GM12878 (cell line): ENCODE measurements around the gene MB21D2. TPM values are rescaled to one million over a fixed set of nuclear protein-coding genes. Genes with fewer than 3 reads are reported as not detected.

Source experiments
- ATAC-seq: fragments of 200-7000 bp; cut with Tn5 transposase; 3 replicates; pipeline ENCODE4 v1.9.1; 2020; ENCODE audit warnings: mild to moderate bottlenecking, moderate library complexity
- BruUV-seq: library from RNA; stranded (reverse); fragments of 400-500 nt; replicated peaks from 2 replicates; lab custom pipeline; 2021; lab: Mats Ljungman, UMichigan
- CTCF ChIA-PET: fragments of 300-600 bp; sonication (Branson Sonifier 250); formaldehyde crosslinking; extraction: SDS; loops from one replicate; lab custom pipeline; 2021; ENCODE audit warnings: inconsistent platforms; lab: Yijun Ruan, JAX
- POLR2A ChIA-PET: fragments of 350-600 bp; formaldehyde crosslinking; extraction: SDS; loops from one replicate; lab custom pipeline; 2021; ENCODE audit warnings: inconsistent platforms; lab: Charles Lee
- RAD21 ChIA-PET: fragments of 300-600 bp; sonication (Branson Sonifier 250); formaldehyde crosslinking; loops from one replicate; lab custom pipeline; 2023; ENCODE audit warnings: antibody characterized with exemption; ENCODE audit not compliant: unreplicated experiment; lab: Charles Lee
- SMC1A ChIA-PET: fragments of 300-600 bp; sonication (Branson Sonifier 250); formaldehyde crosslinking; loops from one replicate; lab custom pipeline; 2023; ENCODE audit not compliant: unreplicated experiment, uncharacterized antibody; lab: Charles Lee
- DNase-seq: peaks from one replicate; pipeline ENCODE4 v3.0.0-alpha.2; 2011; ENCODE audit warnings: low read depth, low spot score
- FAIRE-seq: peaks from 3 replicates; lab custom pipeline; 2011; peaks lifted over from hg19 to GRCh38; lab: Jason Lieb, UNC
- H2AFZ ChIP-seq: 2 replicates; pipeline ENCODE4 v1.6.0; 2011; ENCODE audit warnings: low read depth, low read length, control low read depth; ENCODE audit not compliant: control insufficient read depth
- H3K27ac ChIP-seq: 2 replicates; pipeline ENCODE4 v1.5.1; 2011; ENCODE audit warnings: control low read depth; ENCODE audit not compliant: control insufficient read depth, insufficient read depth
- H3K27me3 ChIP-seq, 2 experiments: replicated peaks in 1 of 2; 2 replicates each; pipeline versions ENCODE4 v1.6.0 to v1.6.1; 2011; ENCODE audit warnings: low read length in 1 of 2; ENCODE audit not compliant: control insufficient read depth in 2 of 2, insufficient read depth in 2 of 2
- H3K36me3 ChIP-seq, 2 experiments: 2 replicates each; pipeline ENCODE4 v1.5.1; 2011; ENCODE audit warnings: low read length in 1 of 2; ENCODE audit not compliant: control insufficient read depth in 2 of 2, insufficient read depth in 2 of 2
- H3K4me1 ChIP-seq: 2 replicates; pipeline ENCODE4 v1.6.1; 2011; ENCODE audit warnings: mild to moderate bottlenecking, low read length, moderate library complexity, mixed read lengths; ENCODE audit not compliant: control insufficient read depth, insufficient read depth
- H3K4me2 ChIP-seq: 2 replicates; pipeline ENCODE4 v1.6.0; 2011; ENCODE audit warnings: control low read depth; ENCODE audit not compliant: control insufficient read depth, insufficient read depth
- H3K4me3 ChIP-seq: fragments of 200-600 bp; sonication (generic); 2 replicates; pipeline ENCODE4 v1.5.1; 2016
- H3K79me2 ChIP-seq: 2 replicates; pipeline ENCODE4 v1.6.0; 2011; ENCODE audit warnings: low read length; ENCODE audit not compliant: control insufficient read depth, insufficient read depth
- H3K9ac ChIP-seq: 2 replicates; pipeline ENCODE4 v1.8.0; 2011; ENCODE audit warnings: low read length, control low read depth, mixed read lengths; ENCODE audit not compliant: control insufficient read depth, insufficient read depth
- H3K9me3 ChIP-seq: replicated peaks from 3 replicates; pipeline ENCODE4 v1.5.1; 2011; ENCODE audit warnings: mild to moderate bottlenecking, low read length; ENCODE audit not compliant: control insufficient read depth, insufficient read depth
- H4K20me1 ChIP-seq: 2 replicates; pipeline ENCODE4 v1.6.0; 2011; ENCODE audit not compliant: control insufficient read depth, insufficient read depth
- IKZF2 ChIP-seq, 2 experiments: fragments of 450-650 bp; IDR thresholded peaks; 2 replicates each; pipeline ENCODE4 v1.6.1; 2017; ENCODE audit warnings: mild to moderate bottlenecking in 2 of 2, moderate library complexity in 2 of 2
- MEF2A ChIP-seq: IDR thresholded peaks from 2 replicates; pipeline ENCODE4 v1.6.1; 2011; ENCODE audit warnings: low read depth, mild to moderate bottlenecking, low read length, moderate library complexity; ENCODE audit not compliant: insufficient read depth
- PKNOX1 ChIP-seq: fragments of 450-650 bp; IDR thresholded peaks from 2 replicates; pipeline ENCODE4 v1.6.1; 2016; ENCODE audit warnings: mild to moderate bottlenecking
- POLR2A ChIP-seq: IDR thresholded peaks from 2 replicates; pipeline ENCODE4 v1.6.1; 2011; ENCODE audit warnings: low read depth, mild to moderate bottlenecking, low read length
- POLR2AphosphoS2 ChIP-seq: IDR thresholded peaks from 2 replicates; pipeline ENCODE4 v1.6.1; 2011; ENCODE audit warnings: low read depth, mild to moderate bottlenecking, low read length, improper control_type of control experiment, moderate library complexity
- SMAD1 ChIP-seq: fragments of 450-650 bp; IDR thresholded peaks from 2 replicates; pipeline ENCODE4 v1.6.1; 2018; ENCODE audit warnings: mild to moderate bottlenecking, low read depth; ENCODE audit not compliant: partially characterized antibody
- SRF ChIP-seq, 2 experiments: IDR thresholded peaks; 2 replicates each; pipeline ENCODE4 v1.6.1; 2011; ENCODE audit warnings: low read depth in 2 of 2, low read length in 2 of 2, mild to moderate bottlenecking in 1 of 2, moderate library complexity in 1 of 2
- STAT1 ChIP-seq: fragments of 450-650 bp; conservative IDR thresholded peaks from 2 replicates; pipeline ENCODE4 v1.6.1; 2014; ENCODE audit warnings: antibody characterized with exemption, mild to moderate bottlenecking
- SUZ12 ChIP-seq: fragments of 200-600 bp; sonication (generic); IDR thresholded peaks from one replicate; pipeline ENCODE4 v1.6.1; 2018; ENCODE audit warnings: antibody characterized with exemption, mild to moderate bottlenecking; ENCODE audit not compliant: unreplicated experiment
- ZNF622 ChIP-seq: fragments of 450-650 bp; IDR thresholded peaks from 2 replicates; pipeline ENCODE4 v1.6.1; 2017; ENCODE audit warnings: mild to moderate bottlenecking, inconsistent platforms
- ZNF687 ChIP-seq: fragments of 450-650 bp; IDR thresholded peaks from 2 replicates; pipeline ENCODE4 v1.6.1; 2017; ENCODE audit warnings: mild to moderate bottlenecking, moderate library complexity
- WGBS: methylation state at CpG from one replicate; pipeline ENCODE4 v1.1.6; 2016; ENCODE audit warnings: low lambda C conversion rate; ENCODE audit not compliant: insufficient replicate concordance, insufficient coverage; ENCODE audit errors: missing lambda C conversion rate; 5-methylcytosine and 5-hydroxymethylcytosine counted together
- in situ Hi-C: fragments of 300-500 bp; cut with MboI; formaldehyde crosslinking; loops from 9 replicates; pipeline ENCODE4 v1.14.3; 2018; ENCODE audit warnings: mixed read lengths
- intact Hi-C: fragments of 100-400 bp; cut with micrococcal nuclease; formaldehyde crosslinking; loops from one replicate; pipeline ENCODE4 v1.14.2; 2022; ENCODE audit not compliant: unreplicated experiment
- polyA plus RNA-seq, 11 experiments: library from polyadenylated mRNA; depleted of rRNA in 4 of 11; unstranded in 6 of 11; stranded (reverse) in 5 of 11; fragments of >200 nt; fragmentation: Nextera tagmentation in 4 of 11; fragmentation: Illumina TruSeq in 1 of 11; extraction: Ambion mirVana in 4 of 11; extraction: Trizol in 1 of 11; gene quantifications; 1 replicate in 1 of 11; 2 replicates in 10 of 11; pipeline versions ENCODE4 v1.2.1 to v1.2.3, GENCODE V29; 2011 to 2016; ENCODE audit warnings: inconsistent platforms in 2 of 11, missing spikeins in 2 of 11, low read depth in 1 of 11
- total RNA-seq, 4 experiments: library from RNA; depleted of rRNA in 3 of 4; stranded (reverse); fragments of >200 nt in 3 of 4; fragmentation: Illumina TruSeq in 1 of 4; extraction: Trizol in 1 of 4; gene quantifications; 2 replicates each; pipeline versions ENCODE4 v1.2.1 to v1.2.3, GENCODE V29; 2013 to 2021
- TF ChIP-seq, protein P1 (sequence below): fragments of 450-650 bp; IDR thresholded peaks from 2 replicates; pipeline ENCODE4 v1.6.1; 2017; ENCODE audit warnings: antibody characterized with exemption, mild to moderate bottlenecking, moderate library complexity
- TF ChIP-seq, protein P2 (sequence below): fragments of 450-650 bp; IDR thresholded peaks from 2 replicates; pipeline ENCODE4 v1.6.1; 2017; ENCODE audit warnings: low read depth, mild to moderate bottlenecking, moderate library complexity

The MB21D2 gene
- total and polyA plus RNA-seq, 10 of the 15 experiments (the other 5 are each of a cell fraction or from before 2014, with no cell fraction given) = 7.9 to 21.2 (median 15.3) TPM

DNA sequence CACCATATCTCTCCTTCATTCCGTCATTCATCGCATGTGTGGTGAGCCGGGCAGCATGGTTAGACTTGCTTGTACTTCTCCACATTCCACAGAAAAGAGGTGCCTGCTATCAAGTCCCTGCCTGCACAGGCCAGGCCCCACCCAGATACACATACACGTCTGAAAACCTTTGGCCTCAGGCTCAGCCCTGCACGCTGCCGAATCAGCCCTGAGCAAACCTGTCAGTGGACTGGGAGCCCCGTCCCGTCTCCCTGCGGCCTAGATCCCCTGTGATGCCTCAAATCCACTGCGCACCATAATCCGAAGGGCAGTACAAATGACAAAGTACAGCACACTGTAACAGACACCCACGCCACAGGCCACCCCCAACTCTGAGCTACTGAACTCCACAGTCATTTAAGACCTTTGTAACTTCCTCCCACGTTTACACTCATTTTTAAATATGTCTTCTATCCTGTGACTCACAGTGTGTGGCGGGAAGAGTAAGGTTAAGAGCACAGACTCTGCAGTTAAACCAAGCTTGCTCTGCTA, 67.1 kb downstream of the MB21D2 start:
- no peaks in the 10 kb centered on the region for H3K36me3 ChIP-seq
- DNase-seq (peak; percentile 69), ATAC-seq (peak; percentile 69), FAIRE-seq (no peak)
- ChIA-PET POLR2A (interaction anchor here (0.8 to 3.8 kb wide), 14 partner anchors 13 to 68 kb away, joined by 3 to 32 read pairs (median 4); partner anchors contain the start of gene MB21D2), RAD21 (interaction anchor here (0.7 to 8.8 kb wide), 20 partner anchors 10 to 190 kb away, joined by 3 to 123 read pairs (median 5); partner anchors contain the start of gene MB21D2), SMC1A (interaction anchor here (0.9 to 20.8 kb wide), 18 partner anchors 9 to 138 kb away, joined by 3 to 283 read pairs (median 8); partner anchors contain the start of gene MB21D2), CTCF (interaction anchor here (0.7 to 6.9 kb wide), 15 partner anchors 8 to 192 kb away, joined by 3 to 47 read pairs (median 4); partner anchors contain the start of gene MB21D2)
- H3K4me2 ChIP-seq = peak overlapping the region; percentile 40
- H3K9ac ChIP-seq = peak overlapping the region; percentile 65
- intact Hi-C loops (loop anchor here (1.0 to 5.0 kb wide), 3 partner anchors 33 to 67 kb away; partner anchors contain the start of gene MB21D2), in situ Hi-C loops (no loop called here)
- peaks cover 63% of the 10 kb centered on the region for H3K79me2 ChIP-seq
- under 1% methylated on average over 14 of the region's 14 CpGs for WGBS
- no peak overlapping the region for H3K4me3 ChIP-seq
- no TSS peak for BruUV-seq
- H3K9me3 ChIP-seq = peaks cover 4% of the 10 kb centered on the region; the same call in 2 of the 3 replicates
- no peaks in the 10 kb centered on the region for H3K27me3 ChIP-seq
- no peaks in the 10 kb centered on the region for H4K20me1 ChIP-seq
- H3K27ac ChIP-seq = peak overlapping the region; percentile 81
- H3K4me1 ChIP-seq = peaks cover 63% of the 10 kb centered on the region
- H2AFZ ChIP-seq = peak overlapping the region; percentile 10
- TF ChIP-seq IKZF2 (IDR thresholded peaks at IDR 0.05) (peak; percentile 68 to 82), POLR2AphosphoS2 (no peak; the same call in 1 of the 2 replicates), MEF2A (0 out of 2 replicates have a peak, but pooled peaks have one; percentile 57), SUZ12 (no peak), ZNF622 (no peak), SRF (IDR thresholded peaks at IDR 0.05; ENCODE audit: low read depth in 2 of 2, low read length in 2 of 2) (no peak), SMAD1 (no peak), ZNF687 (peak; percentile 74), PKNOX1 (no peak), STAT1 (no peak), POLR2A (peak; percentile 56)
- TF ChIP-seq, protein P1, sequence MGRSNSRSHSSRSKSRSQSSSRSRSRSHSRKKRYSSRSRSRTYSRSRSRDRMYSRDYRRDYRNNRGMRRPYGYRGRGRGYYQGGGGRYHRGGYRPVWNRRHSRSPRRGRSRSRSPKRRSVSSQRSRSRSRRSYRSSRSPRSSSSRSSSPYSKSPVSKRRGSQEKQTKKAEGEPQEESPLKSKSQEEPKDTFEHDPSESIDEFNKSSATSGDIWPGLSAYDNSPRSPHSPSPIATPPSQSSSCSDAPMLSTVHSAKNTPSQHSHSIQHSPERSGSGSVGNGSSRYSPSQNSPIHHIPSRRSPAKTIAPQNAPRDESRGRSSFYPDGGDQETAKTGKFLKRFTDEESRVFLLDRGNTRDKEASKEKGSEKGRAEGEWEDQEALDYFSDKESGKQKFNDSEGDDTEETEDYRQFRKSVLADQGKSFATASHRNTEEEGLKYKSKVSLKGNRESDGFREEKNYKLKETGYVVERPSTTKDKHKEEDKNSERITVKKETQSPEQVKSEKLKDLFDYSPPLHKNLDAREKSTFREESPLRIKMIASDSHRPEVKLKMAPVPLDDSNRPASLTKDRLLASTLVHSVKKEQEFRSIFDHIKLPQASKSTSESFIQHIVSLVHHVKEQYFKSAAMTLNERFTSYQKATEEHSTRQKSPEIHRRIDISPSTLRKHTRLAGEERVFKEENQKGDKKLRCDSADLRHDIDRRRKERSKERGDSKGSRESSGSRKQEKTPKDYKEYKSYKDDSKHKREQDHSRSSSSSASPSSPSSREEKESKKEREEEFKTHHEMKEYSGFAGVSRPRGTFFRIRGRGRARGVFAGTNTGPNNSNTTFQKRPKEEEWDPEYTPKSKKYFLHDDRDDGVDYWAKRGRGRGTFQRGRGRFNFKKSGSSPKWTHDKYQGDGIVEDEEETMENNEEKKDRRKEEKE = no peak
- TF ChIP-seq, protein P2, sequence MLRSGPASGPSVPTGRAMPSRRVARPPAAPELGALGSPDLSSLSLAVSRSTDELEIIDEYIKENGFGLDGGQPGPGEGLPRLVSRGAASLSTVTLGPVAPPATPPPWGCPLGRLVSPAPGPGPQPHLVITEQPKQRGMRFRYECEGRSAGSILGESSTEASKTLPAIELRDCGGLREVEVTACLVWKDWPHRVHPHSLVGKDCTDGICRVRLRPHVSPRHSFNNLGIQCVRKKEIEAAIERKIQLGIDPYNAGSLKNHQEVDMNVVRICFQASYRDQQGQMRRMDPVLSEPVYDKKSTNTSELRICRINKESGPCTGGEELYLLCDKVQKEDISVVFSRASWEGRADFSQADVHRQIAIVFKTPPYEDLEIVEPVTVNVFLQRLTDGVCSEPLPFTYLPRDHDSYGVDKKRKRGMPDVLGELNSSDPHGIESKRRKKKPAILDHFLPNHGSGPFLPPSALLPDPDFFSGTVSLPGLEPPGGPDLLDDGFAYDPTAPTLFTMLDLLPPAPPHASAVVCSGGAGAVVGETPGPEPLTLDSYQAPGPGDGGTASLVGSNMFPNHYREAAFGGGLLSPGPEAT = no peak
